Measurements from ENCODE around the gene LRP1B. TPM values are rescaled to one million over a fixed set of nuclear protein-coding genes. Genes with fewer than 3 reads are reported as not detected.

The LRP1B gene
- polyA plus RNA-seq, 1 donor from 2014 or later: 12.7 TPM

- H3K4me3 ChIP-seq (ENCODE audit: low read length): no peak overlapping the region
- H3K9ac ChIP-seq (ENCODE audit: low read length): no peak overlapping the region
- H3K27ac ChIP-seq (ENCODE audit: low read length): no peak overlapping the region
- no peaks in the 10 kb centered on the region for H3K9me3 ChIP-seq (ENCODE audit: low read length)
- H4K20me1 ChIP-seq (ENCODE audit: insufficient read depth): no peaks in the 10 kb centered on the region
- H3K79me2 ChIP-seq (replicated peaks; ENCODE audit: insufficient read depth, low read length): no peaks in the 10 kb centered on the region
- no peaks in the 10 kb centered on the region for H3K9me2 ChIP-seq (ENCODE audit: insufficient read depth, low read length)
- no peaks in the 10 kb centered on the region for H3K36me3 ChIP-seq (ENCODE audit: insufficient read depth, low read length)
- H3F3A ChIP-seq (ENCODE audit: insufficient read depth, low read length, poor library complexity, severe bottlenecking): no peaks in the 10 kb centered on the region
- no peak overlapping the region for H3K4me2 ChIP-seq (ENCODE audit: low read length)
- TF ChIP-seq REST (IDR thresholded peaks at IDR 0.05; ENCODE audit: borderline replicate concordance) (no peak), POLR2AphosphoS5 (IDR thresholded peaks at IDR 0.05) (no peak), CTCF (IDR thresholded peaks at IDR 0.05; ENCODE audit: poor library complexity, severe bottlenecking) (no peak), RAD21 (conservative IDR thresholded peaks at IDR 0.05) (no peak), EP300 (conservative IDR thresholded peaks at IDR 0.05; ENCODE audit: poor library complexity, severe bottlenecking) (no peak), MXI1 (conservative IDR thresholded peaks at IDR 0.05; ENCODE audit: poor library complexity, severe bottlenecking) (no peak), TAF1 (IDR thresholded peaks at IDR 0.05; ENCODE audit: low read depth) (no peak), SMC3 (conservative IDR thresholded peaks at IDR 0.05; ENCODE audit: poor library complexity) (no peak), EZH2 (IDR thresholded peaks at IDR 0.05; ENCODE audit: borderline replicate concordance, insufficient read depth, low read length, poor library complexity, severe bottlenecking) (no peak)
- no peak overlapping the region for H2AFZ ChIP-seq (ENCODE audit: low read depth, low read length)
- no peaks in the 10 kb centered on the region for H3K27me3 ChIP-seq (ENCODE audit: insufficient read depth, low read depth, low read length)
Measured at GRCh38 chr2:141526760-141527159, 604.1 kb downstream of the LRP1B start.

- Histone ChIP-seq H3K4me2 (ENCODE audit: low read length) (no peak overlapping the region), H3K9me3 (ENCODE audit: low read length) (no peaks in the 10 kb centered on the region), H3K79me2 (replicated peaks; ENCODE audit: insufficient read depth, low read length) (no peaks in the 10 kb centered on the region), H3K9me2 (ENCODE audit: insufficient read depth, low read length) (no peaks in the 10 kb centered on the region), H4K20me1 (ENCODE audit: insufficient read depth) (no peaks in the 10 kb centered on the region), H2AFZ (ENCODE audit: low read depth, low read length) (no peak overlapping the region), H3K9ac (ENCODE audit: low read length) (no peak overlapping the region), H3K36me3 (ENCODE audit: insufficient read depth, low read length) (no peaks in the 10 kb centered on the region), H3K27me3 (ENCODE audit: insufficient read depth, low read depth, low read length) (no peaks in the 10 kb centered on the region), H3F3A (ENCODE audit: insufficient read depth, low read length, poor library complexity, severe bottlenecking) (no peaks in the 10 kb centered on the region), H3K27ac (ENCODE audit: low read length) (no peak overlapping the region), H3K4me3 (ENCODE audit: low read length) (no peak overlapping the region)
- no peak for TF ChIP-seq EZH2 (IDR thresholded peaks at IDR 0.05; ENCODE audit: borderline replicate concordance, insufficient read depth, low read length, poor library complexity, severe bottlenecking)
- TF ChIP-seq TAF1 (IDR thresholded peaks at IDR 0.05; ENCODE audit: low read depth): no peak
- TF ChIP-seq MXI1 (conservative IDR thresholded peaks at IDR 0.05; ENCODE audit: poor library complexity, severe bottlenecking): no peak
- TF ChIP-seq RAD21 (conservative IDR thresholded peaks at IDR 0.05): no peak
- no peak for TF ChIP-seq CTCF (IDR thresholded peaks at IDR 0.05; ENCODE audit: poor library complexity, severe bottlenecking)
- TF ChIP-seq POLR2AphosphoS5 (IDR thresholded peaks at IDR 0.05): no peak
- no peak for TF ChIP-seq SMC3 (conservative IDR thresholded peaks at IDR 0.05; ENCODE audit: poor library complexity)
- no peak for TF ChIP-seq REST (IDR thresholded peaks at IDR 0.05; ENCODE audit: borderline replicate concordance)
- no peak for TF ChIP-seq EP300 (conservative IDR thresholded peaks at IDR 0.05; ENCODE audit: poor library complexity, severe bottlenecking)
Measured at GRCh38 chr2:141524777-141525176, 606.0 kb downstream of the LRP1B start.

All from neural cell (in vitro differentiated cells).